Peyer's patch (tissue), 4 donors: ENCODE data around the gene PDE2A. TPM values are rescaled to one million over a fixed set of nuclear protein-coding genes. Genes with fewer than 3 reads are reported as not detected.
"Not testable (repeated sequence)": the region's sequence is repeated elsewhere in the genome, so short reads cannot be mapped to it uniquely, and the experiment has no call there.

Source experiments
- DNase-seq, 3 donors: peaks; one replicate each; pipeline ENCODE4 v3.0.0-alpha.2; 2017 to 2019
- H3K27ac ChIP-seq, 4 donors: fragments of 200-600 bp; sonication (generic); one replicate each; pipeline ENCODE4 v1.5.1; 2016 to 2019
- H3K27me3 ChIP-seq, 2 donors: fragments of 200-600 bp; sonication (generic); one replicate each; pipeline ENCODE4 v1.5.1; 2019
- H3K36me3 ChIP-seq, 3 donors: fragments of 200-600 bp; sonication (generic); one replicate each; pipeline ENCODE4 v1.5.1; 2016 to 2019
- H3K4me1 ChIP-seq, 4 donors: fragments of 200-600 bp; sonication (generic); one replicate each; pipeline ENCODE4 v1.5.1; 2016 to 2019
- H3K4me3 ChIP-seq, 4 donors: fragments of 200-600 bp; sonication (generic); 1 replicate in 3 of 4; 2 replicates in 1 of 4; pipeline ENCODE4 v1.5.1; 2016 to 2019; ENCODE audit warnings: mild to moderate bottlenecking in 1 of 4
- H3K9me3 ChIP-seq, 4 donors: fragments of 200-600 bp; sonication (generic); one replicate each; pipeline ENCODE4 v1.5.1; 2016 to 2019; ENCODE audit warnings: mild to moderate bottlenecking in 1 of 4
- CTCF ChIP-seq, 6 experiments: fragments of 450-650 bp in 4 of 6; fragments of 200-600 bp in 2 of 6; sonication (generic) in 1 of 6; IDR thresholded peaks; one replicate each; pipeline ENCODE4 v1.5.1; 2017 to 2019; ENCODE audit warnings: antibody characterized with exemption in 6 of 6, mild to moderate bottlenecking in 3 of 6, moderate library complexity in 1 of 6
- POLR2A ChIP-seq, 2 donors: fragments of 450-650 bp; IDR thresholded peaks; one replicate each; pipeline ENCODE4 v1.5.1; 2017; ENCODE audit warnings: antibody characterized with exemption in 2 of 2, mild to moderate bottlenecking in 2 of 2, moderate library complexity in 2 of 2
- total RNA-seq, 4 donors: library from RNA; depleted of rRNA; stranded (reverse); fragments of >200 nt; gene quantifications; one replicate each; pipeline ENCODE4 v1.1.0, GENCODE V29; 2016

The PDE2A gene
- total RNA-seq, 4 donors from 2014 or later, result 8.4 to 75.9 (median 33.1) TPM

GRCh38 chr11:72570893-72571661, 103.1 kb downstream of the PDE2A start:
- H3K9me3 ChIP-seq, result no peaks in the 10 kb centered on the region
- H3K4me3 ChIP-seq, result no peak overlapping the region
- no peaks in the 10 kb centered on the region for H3K4me1 ChIP-seq
- H3K27ac ChIP-seq, result no peak overlapping the region
- H3K36me3 ChIP-seq, result no peaks in the 10 kb centered on the region
- peak in 1 of 3 donors; percentile 15 for DNase-seq
- TF ChIP-seq POLR2A (IDR thresholded peaks at IDR 0.05) (no peak), CTCF (IDR thresholded peaks at IDR 0.05) (no peak)
- no peaks in the 10 kb centered on the region for H3K27me3 ChIP-seq

- peak in 1 of 3 donors; percentile 29 for DNase-seq
- TF ChIP-seq CTCF (IDR thresholded peaks at IDR 0.05), result no peak
- TF ChIP-seq POLR2A (IDR thresholded peaks at IDR 0.05), result no peak
- Histone ChIP-seq H3K4me3 (no peak overlapping the region), H3K36me3 (no peaks in the 10 kb centered on the region), H3K27ac (no peak overlapping the region), H3K4me1 (no peaks in the 10 kb centered on the region), H3K9me3 (no peaks in the 10 kb centered on the region), H3K27me3 (no peaks in the 10 kb centered on the region)
Observed at GRCh38 chr11:72569966-72570892, 104.0 kb downstream of the PDE2A start.

GRCh38 chr11:72568861-72569260, 105.4 kb downstream of the PDE2A start:
- DNase-seq, result no peak
- H3K27me3 ChIP-seq, result no peaks in the 10 kb centered on the region
- no peaks in the 10 kb centered on the region for H3K36me3 ChIP-seq
- TF ChIP-seq POLR2A (IDR thresholded peaks at IDR 0.05) (no peak), CTCF (IDR thresholded peaks at IDR 0.05) (no peak)
- H3K4me3 ChIP-seq, result no peak overlapping the region
- no peak overlapping the region for H3K27ac ChIP-seq
- no peaks in the 10 kb centered on the region for H3K9me3 ChIP-seq
- no peaks in the 10 kb centered on the region for H3K4me1 ChIP-seq

GRCh38 chr11:72562431-72562830, 111.8 kb downstream of the PDE2A start:
- TF ChIP-seq POLR2A (IDR thresholded peaks at IDR 0.05) (no peak), CTCF (IDR thresholded peaks at IDR 0.05) (no peak)
- no peaks in the 10 kb centered on the region for H3K36me3 ChIP-seq

GRCh38 chr11:72561856-72562255, 112.4 kb downstream of the PDE2A start:
- no peak overlapping the region for H3K27ac ChIP-seq
- H3K4me3 ChIP-seq, result no peak overlapping the region
- no peaks in the 10 kb centered on the region for H3K36me3 ChIP-seq
- TF ChIP-seq POLR2A (IDR thresholded peaks at IDR 0.05) (no peak), CTCF (IDR thresholded peaks at IDR 0.05) (no peak)
- DNase-seq, result no peak
- no peaks in the 10 kb centered on the region for H3K4me1 ChIP-seq
- no peaks in the 10 kb centered on the region for H3K9me3 ChIP-seq
- H3K27me3 ChIP-seq, result no peaks in the 10 kb centered on the region

More at GRCh38 chr11:72562431-72562830, 111.8 kb downstream of the PDE2A start:
- no peaks in the 10 kb centered on the region for H3K27me3 ChIP-seq
- no peak overlapping the region for H3K27ac ChIP-seq
- no peaks in the 10 kb centered on the region for H3K4me1 ChIP-seq
- DNase-seq, result no peak
- H3K4me3 ChIP-seq, result no peak overlapping the region
- H3K9me3 ChIP-seq, result no peaks in the 10 kb centered on the region

- H3K27ac ChIP-seq, H3K4me3 ChIP-seq, H3K36me3 ChIP-seq, DNase-seq, H3K27me3 ChIP-seq, H3K4me1 ChIP-seq, H3K9me3 ChIP-seq: not testable (repeated sequence)
Observed at GRCh38 chr11:72560864-72561263, 113.4 kb downstream of the PDE2A start.
